Endothelial cell of umbilical vein (primary cell): ENCODE data around the gene SRPK2.

Experiments used
- CTCF ChIP-seq, 2 donors: IDR thresholded peaks; 1 replicate in 1 of 2; 2 replicates in 1 of 2; pipeline ENCODE4 v1.5.1; 2011; ENCODE audit warnings: low read length in 2 of 2, mild to moderate bottlenecking in 2 of 2, moderate library complexity in 2 of 2, control low read depth in 1 of 2, inconsistent platforms in 1 of 2, low read depth in 1 of 2; ENCODE audit not compliant: insufficient read depth in 1 of 2; ENCODE audit errors: extremely low read depth in 1 of 2
- GATA2 ChIP-seq: IDR thresholded peaks from 2 replicates; pipeline ENCODE4 v1.7.0; 2011; ENCODE audit warnings: low read depth, mild to moderate bottlenecking, moderate library complexity, mixed read lengths, low read length; ENCODE audit not compliant: insufficient read length, insufficient read depth
- MAX ChIP-seq: IDR thresholded peaks from 2 replicates; pipeline ENCODE4 v1.6.1; 2011; ENCODE audit not compliant: insufficient read depth, insufficient read length

GRCh38 chr7:105130048-105130447, 258.7 kb downstream of the SRPK2 start:
- no peak for TF ChIP-seq GATA2
- TF ChIP-seq MAX, result no peak
- TF ChIP-seq CTCF (IDR thresholded peaks at IDR 0.05; ENCODE audit: extremely low read depth in 1 of 2, insufficient read depth in 1 of 2, low read depth in 1 of 2, low read length in 2 of 2), result no peak
